ENCODE data around the gene LRMDA.

Gene LRMDA

GRCh38 chr10:76302481-76302880 is 871.1 kb downstream of the LRMDA start:
- DNase-seq, result no peak

- no peak for DNase-seq
These were observed 871.7 kb downstream of the LRMDA start for GRCh38 chr10:76302961-76303630.

- DNase-seq, result peak; percentile 8
These were observed 872.4 kb downstream of the LRMDA start for GRCh38 chr10:76303682-76304316.

GRCh38 chr10:76305930-76306615 is 874.6 kb downstream of the LRMDA start:
- no peak for DNase-seq

- DNase-seq, result no peak
These were observed 875.4 kb downstream of the LRMDA start for GRCh38 chr10:76306856-76307255.

GRCh38 chr10:76309070-76309469 is 877.6 kb downstream of the LRMDA start:
- DNase-seq, result no peak

DNA sequence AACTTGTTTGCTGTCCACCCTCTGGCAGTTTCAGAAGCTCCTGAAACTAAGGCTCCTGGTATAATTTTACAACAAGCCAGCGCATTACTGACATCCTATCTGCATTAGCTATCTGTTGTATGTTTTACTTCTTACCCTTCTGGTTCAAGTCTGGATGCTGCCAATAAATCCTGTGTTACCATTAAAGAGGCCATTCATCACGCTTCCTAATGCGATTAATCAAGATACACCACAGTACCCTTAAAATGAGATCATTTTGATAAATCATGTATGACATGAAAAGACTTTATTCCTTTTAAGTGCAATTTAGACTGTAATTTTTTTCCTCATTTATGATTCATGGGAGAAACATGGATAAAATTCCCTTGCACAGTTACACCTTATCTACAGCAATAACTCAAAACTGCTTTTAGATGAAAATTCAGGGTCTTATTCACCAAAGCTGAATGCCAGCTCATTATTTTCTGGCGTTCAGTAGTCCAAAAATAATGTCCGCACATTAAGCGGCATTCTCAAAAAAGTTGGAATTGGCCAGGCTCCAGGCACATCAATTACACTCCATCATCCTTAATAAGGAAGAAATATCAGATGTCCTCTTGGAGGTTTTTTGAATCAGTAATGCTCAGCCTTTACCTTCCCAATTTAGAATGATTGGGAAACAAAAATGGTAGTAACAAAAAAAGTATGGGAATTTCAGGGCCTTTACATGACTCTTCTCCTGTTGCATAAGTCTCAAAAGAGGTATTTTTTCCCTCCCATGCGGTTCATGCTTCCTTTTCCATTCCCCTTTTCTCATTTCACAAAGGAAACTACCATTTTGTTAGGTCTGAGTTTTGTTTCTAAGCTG is 878.5 kb downstream of the LRMDA start:
- DNase-seq, result no peak

- DNase-seq, result no peak
These were observed 879.2 kb downstream of the LRMDA start for GRCh38 chr10:76310588-76311080.

- no peak for DNase-seq
These were observed 880.6 kb downstream of the LRMDA start for GRCh38 chr10:76311752-76312636.

DNA sequence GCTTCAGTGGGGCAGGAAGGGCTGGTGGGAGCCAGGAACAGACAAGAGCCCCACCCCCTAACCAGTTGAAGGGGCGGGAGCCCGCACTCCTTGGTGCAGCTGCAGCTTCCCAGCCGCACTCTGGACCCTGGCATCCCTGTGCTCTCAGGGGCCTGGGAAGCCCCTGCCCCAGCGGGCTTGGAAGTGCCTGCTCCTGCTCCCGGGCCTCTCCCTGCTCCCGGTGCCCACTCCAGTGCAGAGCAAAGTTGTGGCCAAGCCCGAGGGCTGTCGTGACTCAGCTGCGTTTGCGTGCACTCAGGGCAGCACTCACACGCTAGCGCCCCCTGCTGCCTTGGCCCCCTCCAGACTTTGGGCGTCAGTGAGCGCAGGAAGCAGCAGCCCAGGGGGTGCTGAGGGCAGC is 883.8 kb downstream of the LRMDA start:
- DNase-seq, result no peak

DNA sequence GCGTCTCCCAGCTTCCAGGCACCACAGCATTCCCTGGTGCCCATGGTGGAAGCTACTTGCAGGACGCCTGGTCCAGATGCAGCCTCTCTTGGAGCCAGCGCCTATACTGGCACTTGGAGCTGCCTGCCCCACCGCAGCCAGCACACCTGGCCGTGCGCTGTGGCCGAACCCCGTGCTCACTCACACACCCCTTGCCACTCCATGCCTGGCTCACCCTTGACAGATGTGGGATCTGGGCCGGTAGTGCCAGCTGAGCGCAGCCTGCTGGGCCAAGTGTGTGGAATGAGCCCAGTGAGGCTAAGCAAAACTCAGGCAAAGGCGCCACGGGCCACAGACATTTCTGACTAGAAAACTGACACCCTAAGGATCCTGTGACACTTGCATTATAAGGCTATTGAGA is 884.8 kb downstream of the LRMDA start:
- DNase-seq, result no peak

- DNase-seq, result no peak
These were observed 885.7 kb downstream of the LRMDA start for GRCh38 chr10:76317078-76317477.

DNA sequence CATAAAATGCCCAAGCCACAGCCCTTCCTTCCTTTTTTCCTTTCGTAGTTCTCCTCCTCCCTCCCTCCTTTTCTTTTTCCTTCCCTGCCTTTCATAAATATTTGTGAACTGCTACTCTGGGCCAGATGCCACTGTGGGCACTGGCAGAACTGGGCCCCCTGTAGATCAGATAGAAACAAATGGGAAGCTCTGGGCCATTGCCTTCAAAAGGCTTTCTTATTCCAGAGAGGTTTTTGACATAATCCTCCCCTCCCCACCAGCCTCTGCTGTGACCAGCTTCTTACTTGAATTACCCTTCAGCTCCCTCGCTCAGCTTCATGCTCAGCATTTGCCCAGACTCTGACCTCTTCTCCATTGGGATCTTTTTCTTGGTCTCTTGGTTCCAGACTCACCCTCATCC is 886.8 kb downstream of the LRMDA start:
- DNase-seq, result no peak

- no peak for DNase-seq
These were observed 888.2 kb downstream of the LRMDA start for GRCh38 chr10:76319661-76320060.

- DNase-seq, result peak; percentile 20
These were observed 892.9 kb downstream of the LRMDA start for GRCh38 chr10:76324283-76324682.

DNA sequence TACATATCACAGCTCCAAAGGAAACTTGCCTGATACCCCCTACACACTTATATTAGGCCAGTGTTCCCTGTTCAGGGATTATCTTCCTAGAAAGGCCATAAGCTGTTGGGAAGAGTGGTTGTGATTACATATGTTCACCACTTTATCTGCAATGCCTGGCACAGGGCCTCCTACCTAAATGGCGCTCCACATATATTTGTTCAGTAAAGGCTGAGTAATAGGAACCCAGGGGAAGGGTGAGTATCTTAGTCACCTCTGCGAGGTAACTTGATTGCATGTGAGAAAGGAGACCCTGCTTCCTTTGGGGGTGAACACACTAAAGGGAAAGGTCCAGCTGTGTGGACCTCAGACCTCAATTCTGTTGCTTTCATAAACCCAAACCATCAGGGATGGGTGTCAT is 896.0 kb downstream of the LRMDA start:
- DNase-seq, result no peak

DNA sequence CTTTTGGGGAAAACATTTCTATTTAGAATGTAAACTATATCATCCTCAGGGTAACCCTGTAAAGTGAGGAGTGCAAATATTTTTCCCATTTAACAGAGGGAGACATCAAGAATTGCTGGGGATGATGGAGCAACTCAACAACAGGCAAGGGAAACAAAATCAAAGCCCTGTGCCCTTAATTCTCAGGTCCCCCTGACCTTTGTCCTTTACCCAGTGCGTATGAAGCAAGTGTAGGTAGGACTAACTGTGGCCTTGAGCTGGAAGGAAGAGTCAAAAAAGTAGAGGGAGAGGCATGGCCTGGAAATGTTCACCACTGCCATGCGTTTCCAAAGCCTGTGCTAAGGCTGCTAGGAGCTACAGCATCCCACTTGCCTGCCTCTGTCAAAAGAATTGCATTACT is 896.9 kb downstream of the LRMDA start:
- DNase-seq, result no peak

- DNase-seq, result no peak
These were observed 898.6 kb downstream of the LRMDA start for GRCh38 chr10:76329891-76330575.

DNA sequence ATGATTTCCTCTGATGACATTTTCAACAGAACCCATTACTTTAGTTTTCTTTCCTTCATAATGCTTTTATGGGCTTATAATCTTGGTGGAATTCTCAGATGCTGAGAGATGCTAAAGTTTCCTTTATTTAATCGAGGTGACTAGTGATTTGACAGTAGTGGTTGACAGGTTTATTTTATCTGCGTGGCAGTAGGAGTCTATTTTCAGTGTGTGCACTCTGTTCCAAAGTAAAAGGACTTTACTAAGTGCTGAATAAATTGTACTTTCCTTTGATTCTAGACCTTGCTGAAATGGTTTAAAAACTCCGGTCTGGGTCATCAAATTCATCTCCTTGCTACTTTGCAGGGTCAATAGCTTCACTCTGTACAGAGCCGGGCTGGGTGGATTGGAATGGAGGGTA is 900.3 kb downstream of the LRMDA start:
- DNase-seq, result no peak

DNA sequence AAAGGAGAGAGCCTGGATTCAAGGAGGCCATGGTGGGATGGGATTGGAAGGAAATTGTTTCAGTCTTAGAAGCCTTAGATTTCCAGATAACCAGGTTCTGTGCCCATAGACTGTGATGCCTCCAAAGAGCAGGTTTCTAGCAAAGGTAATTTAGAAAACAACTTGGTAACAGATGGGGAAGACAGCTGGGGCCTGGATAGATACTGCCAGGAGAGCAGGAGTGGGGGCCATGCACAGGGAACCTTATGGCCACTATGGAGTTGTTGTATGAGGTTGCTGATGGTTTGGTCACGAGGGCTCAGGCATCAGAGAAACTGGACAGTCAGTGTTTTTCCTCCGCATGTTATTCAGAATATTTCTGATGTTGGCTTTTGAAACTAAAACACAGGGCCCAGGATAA is 901.9 kb downstream of the LRMDA start:
- DNase-seq, result no peak

DNA sequence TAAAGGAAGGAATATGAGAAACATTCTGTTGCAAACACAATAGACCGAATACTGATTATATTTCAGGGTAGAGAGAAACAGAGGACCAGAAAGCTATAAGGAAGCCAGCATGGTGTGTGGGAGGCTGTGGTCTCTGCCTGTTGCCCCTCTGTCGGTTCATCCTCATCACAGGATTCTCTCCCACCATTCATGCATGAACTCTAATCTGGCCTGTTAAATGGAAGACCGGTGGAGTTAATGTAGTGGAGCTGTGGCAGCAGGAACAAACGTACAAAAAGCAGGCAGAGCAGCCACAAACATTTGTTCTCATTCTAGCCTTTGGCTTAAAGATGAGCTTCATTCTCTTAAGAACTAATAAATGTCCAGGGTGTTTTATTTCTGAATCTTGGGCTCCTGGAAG is 902.4 kb downstream of the LRMDA start:
- DNase-seq, result no peak

GRCh38 chr10:76334255-76334654 is 902.8 kb downstream of the LRMDA start:
- DNase-seq, result no peak

All from NCI-H2081 treated with DMSO at 0.1 percent for 48 hours (cell line).